Immature natural killer cell (primary cell): Measurements from ENCODE around the gene OTOF. TPM values are rescaled to one million over a fixed set of nuclear protein-coding genes. Genes with fewer than 3 reads are reported as not detected.

Experiments
- DNase-seq, 3 donors: peaks; one replicate each; pipeline ENCODE4 v3.0.0; 2022; ENCODE audit warnings: mixed read lengths in 1 of 3
- H3K27ac Mint-ChIP-seq, 6 donors: one replicate each; pipeline ENCODE4 v1.8.0; 2020; ENCODE audit warnings: mixed read lengths in 6 of 6, mild to moderate bottlenecking in 5 of 6, inconsistent platforms in 4 of 6, moderate library complexity in 3 of 6
- H3K27me3 Mint-ChIP-seq, 3 donors: one replicate each; pipeline ENCODE4 v1.8.0; 2020 to 2021; ENCODE audit warnings: low read depth in 3 of 3, mild to moderate bottlenecking in 3 of 3, mixed read lengths in 3 of 3, moderate library complexity in 3 of 3, inconsistent platforms in 1 of 3
- H3K36me3 Mint-ChIP-seq, 3 donors: one replicate each; pipeline ENCODE4 v1.8.0; 2020; ENCODE audit warnings: mixed read lengths in 3 of 3, inconsistent platforms in 2 of 3, mild to moderate bottlenecking in 2 of 3
- H3K4me1 Mint-ChIP-seq, 2 donors: one replicate each; pipeline ENCODE4 v1.8.0; 2020; ENCODE audit warnings: inconsistent platforms in 2 of 2, mild to moderate bottlenecking in 2 of 2, mixed read lengths in 2 of 2, moderate library complexity in 1 of 2
- H3K4me3 Mint-ChIP-seq, 5 donors: one replicate each; pipeline ENCODE4 v1.8.0; 2020; ENCODE audit warnings: mild to moderate bottlenecking in 5 of 5, mixed read lengths in 5 of 5, inconsistent platforms in 3 of 5, moderate library complexity in 3 of 5
- H3K9me3 Mint-ChIP-seq, 6 donors: one replicate each; pipeline ENCODE4 v1.8.0; 2020; ENCODE audit warnings: mild to moderate bottlenecking in 6 of 6, mixed read lengths in 6 of 6, inconsistent platforms in 4 of 6, moderate library complexity in 3 of 6
- polyA plus RNA-seq, 3 donors: library from polyadenylated mRNA; unstranded; fragments of 300-500 nt; fragmentation: Illumina TruSeq; gene quantifications; one replicate each; pipeline ENCODE4 v1.2.3, GENCODE V29; 2021

Gene OTOF
- polyA plus RNA-seq, 3 donors from 2014 or later: 0.34 to 1.3 TPM; not detected in 1

DNA sequence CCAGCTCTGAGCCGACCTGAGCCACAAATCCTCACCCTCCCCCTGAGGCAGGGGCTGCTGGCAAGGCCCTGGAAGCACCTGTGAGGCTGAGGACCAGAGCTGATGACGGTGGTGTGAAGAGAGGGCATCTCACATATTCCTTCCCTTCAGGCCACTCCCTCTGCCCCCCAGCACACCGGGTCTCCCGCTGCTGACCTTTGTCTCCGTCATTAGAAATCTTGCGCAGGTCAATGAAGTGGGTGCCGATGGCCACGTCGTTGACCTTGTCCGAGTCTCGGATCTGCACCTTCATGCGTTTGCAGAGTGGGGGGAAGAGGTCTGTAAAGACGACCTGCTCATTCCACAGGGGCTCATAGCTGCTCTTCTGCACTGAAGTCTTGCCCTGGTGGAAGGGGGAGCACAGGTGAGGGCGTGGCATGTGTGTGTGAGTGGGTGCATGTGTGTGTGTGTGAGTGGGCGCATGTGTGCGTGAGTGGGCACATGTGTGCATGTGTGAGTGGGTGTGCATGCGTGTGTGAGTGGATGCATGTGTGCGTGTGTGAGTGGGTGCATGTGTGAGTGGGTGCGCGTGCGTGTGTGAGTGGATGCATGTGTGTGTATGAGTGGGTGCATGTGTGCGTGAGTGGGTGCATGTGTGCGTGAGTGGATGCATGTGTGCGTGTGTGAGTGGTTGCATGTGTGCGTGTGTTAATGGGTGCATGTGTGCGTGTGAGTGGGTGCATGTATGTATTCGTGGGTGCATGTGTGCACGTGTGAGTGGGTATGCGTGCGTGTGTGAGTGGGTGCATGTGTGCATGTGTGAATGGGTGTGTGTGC is 4.5 kb upstream of the OTOF start:
- Mint-ChIP-seq H3K27me3 (peaks cover 3 to 4% (median 4%) of the 10 kb centered on the region in 3 donors), H3K4me3 (no peak overlapping the region), H3K4me1 (peaks cover 5% of the 10 kb centered on the region in 2 donors), H3K9me3 (no peaks in the 10 kb centered on the region), H3K36me3 (no peaks in the 10 kb centered on the region), H3K27ac (no peak overlapping the region)
- no peak for DNase-seq

DNA sequence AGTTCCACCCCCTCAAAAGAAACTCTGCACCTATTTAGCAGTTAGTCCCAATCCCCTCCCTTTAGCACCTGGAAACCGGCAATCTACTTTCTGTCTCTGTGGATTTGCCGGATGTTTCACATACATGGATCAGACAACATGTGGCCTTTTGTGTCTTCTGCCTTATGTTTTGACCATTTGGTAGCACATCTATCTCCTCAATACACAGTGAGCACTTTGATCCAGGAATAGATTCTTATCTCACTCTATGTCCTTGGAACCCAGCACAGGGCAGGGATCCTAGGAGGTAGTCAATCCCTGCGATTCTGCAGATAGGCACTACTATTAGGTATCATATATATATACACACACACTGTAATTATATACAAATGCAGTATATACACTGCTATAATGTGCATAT is 3.8 kb upstream of the OTOF start:
- peaks cover 3 to 5% (median 4%) of the 10 kb centered on the region in 3 donors for H3K27me3 Mint-ChIP-seq
- DNase-seq: no peak
- no peaks in the 10 kb centered on the region for H3K36me3 Mint-ChIP-seq
- no peaks in the 10 kb centered on the region for H3K9me3 Mint-ChIP-seq
- no peak overlapping the region for H3K27ac Mint-ChIP-seq
- H3K4me3 Mint-ChIP-seq: no peak overlapping the region
- peaks cover 5% of the 10 kb centered on the region in 2 donors for H3K4me1 Mint-ChIP-seq

- Mint-ChIP-seq H3K4me3 (no peak overlapping the region), H3K9me3 (no peaks in the 10 kb centered on the region), H3K36me3 (no peaks in the 10 kb centered on the region), H3K4me1 (peaks cover 5% of the 10 kb centered on the region in 2 donors), H3K27me3 (peaks cover 0 to 4% (median 3%) of the 10 kb centered on the region in 3 donors), H3K27ac (no peak overlapping the region)
- DNase-seq: no peak
Measured at GRCh38 chr2:26480566-26481423, 2.9 kb upstream of the OTOF start.

DNA sequence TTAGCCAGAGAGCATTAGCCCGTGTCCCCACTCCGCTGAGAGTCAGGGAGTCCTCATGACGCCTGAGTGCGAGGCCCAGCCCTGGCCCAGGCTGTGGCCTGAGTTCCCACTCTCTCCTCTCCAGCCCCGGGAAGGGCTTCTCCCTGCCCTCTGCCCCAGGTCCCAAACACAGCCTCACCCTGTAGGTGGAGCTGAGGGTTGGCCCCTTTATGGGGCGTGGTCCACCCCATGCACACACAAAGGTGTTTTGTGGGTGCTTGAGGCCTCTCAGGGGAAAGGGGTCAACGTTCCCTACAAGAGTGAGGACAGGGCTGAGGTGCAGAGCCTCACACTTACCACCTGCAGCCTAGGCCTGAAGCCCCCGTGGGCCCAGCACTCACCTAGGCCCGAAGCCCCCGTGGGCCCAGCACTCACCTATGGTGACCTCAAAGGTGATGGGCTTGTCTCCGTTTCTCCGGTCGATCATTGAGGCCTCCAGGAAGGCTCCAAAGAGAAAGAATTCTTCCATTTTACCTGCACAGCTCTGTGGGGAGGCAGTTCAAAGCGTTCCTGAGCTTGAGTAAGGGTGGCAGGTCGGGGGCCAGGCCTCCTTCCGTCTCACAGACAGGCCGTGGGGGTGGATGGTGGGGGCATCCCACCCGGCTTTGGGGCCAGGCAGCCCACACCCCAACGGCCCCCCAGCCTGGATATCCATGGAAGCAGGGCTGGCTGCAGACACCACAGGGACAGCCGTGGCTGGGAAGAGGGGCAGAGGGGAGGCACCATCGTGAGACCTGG is 2.1 kb upstream of the OTOF start:
- DNase-seq: no peak
- Mint-ChIP-seq H3K36me3 (no peaks in the 10 kb centered on the region), H3K4me1 (peaks cover 5% of the 10 kb centered on the region in 2 donors), H3K27ac (no peak overlapping the region), H3K27me3 (peaks cover 0 to 3% (median under 1%) of the 10 kb centered on the region in 3 donors), H3K9me3 (no peaks in the 10 kb centered on the region), H3K4me3 (no peak overlapping the region)

DNA sequence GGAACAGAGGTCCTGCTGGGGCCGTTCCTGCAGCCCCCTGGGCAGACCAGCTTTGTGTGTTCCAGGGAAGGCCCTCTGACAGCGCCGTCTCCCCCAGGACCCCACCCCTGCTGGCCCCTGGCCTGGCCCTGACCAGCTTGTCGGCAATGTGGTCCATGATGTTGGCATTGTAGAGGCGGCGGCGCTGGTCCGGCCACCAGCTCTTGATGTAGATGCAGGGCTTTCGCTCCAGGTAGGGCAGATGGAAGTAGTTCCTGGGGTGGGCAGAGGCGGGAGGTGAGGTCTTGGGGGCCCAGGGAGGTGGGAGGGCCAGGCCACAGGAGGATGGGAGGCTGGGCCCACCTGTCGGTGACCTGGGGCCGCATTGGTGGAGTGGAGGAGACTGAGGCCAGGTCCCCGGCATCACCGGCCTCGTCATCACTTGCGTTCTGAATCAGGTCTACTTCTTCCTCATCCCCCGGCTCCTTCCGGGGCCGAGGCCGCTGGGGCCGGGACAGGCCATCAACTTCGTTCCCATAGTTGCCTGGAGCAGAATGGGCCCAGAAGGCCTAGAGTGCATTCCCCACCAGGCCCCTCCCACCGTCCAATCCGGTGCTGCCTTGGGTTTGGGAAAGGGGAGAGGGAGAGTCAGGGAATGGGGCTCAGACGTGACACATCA is 1.3 kb upstream of the OTOF start:
- H3K36me3 Mint-ChIP-seq: no peaks in the 10 kb centered on the region
- H3K27me3 Mint-ChIP-seq: peaks cover 0 to 3% (median 0%) of the 10 kb centered on the region in 3 donors
- no peak overlapping the region for H3K4me3 Mint-ChIP-seq
- H3K27ac Mint-ChIP-seq: no peak overlapping the region
- peaks cover 5% of the 10 kb centered on the region in 2 donors for H3K4me1 Mint-ChIP-seq
- H3K9me3 Mint-ChIP-seq: no peaks in the 10 kb centered on the region
- no peak for DNase-seq

DNA sequence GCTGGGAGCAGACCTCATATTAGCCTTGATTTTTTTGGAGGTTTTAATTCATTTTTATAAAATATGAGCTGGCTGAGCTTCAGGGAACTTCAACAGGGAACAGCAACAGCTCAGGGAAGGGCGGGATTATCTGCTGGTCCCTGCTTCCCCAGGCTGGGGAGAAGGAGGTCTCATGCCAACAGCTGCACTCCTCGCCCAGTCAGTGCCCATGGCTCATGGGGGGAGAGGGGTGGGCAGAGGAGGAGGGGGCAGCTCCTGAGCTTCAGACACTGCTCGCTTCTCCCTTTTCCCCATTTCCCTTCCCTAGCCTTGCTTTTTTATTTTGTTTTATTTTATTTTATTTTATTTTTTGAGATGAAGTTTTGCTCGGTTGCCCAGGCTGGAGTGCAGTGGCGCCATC is 442 bp upstream of the OTOF start:
- Mint-ChIP-seq H3K4me1 (peaks cover 5% of the 10 kb centered on the region in 2 donors), H3K36me3 (no peaks in the 10 kb centered on the region), H3K27ac (no peak overlapping the region), H3K9me3 (no peaks in the 10 kb centered on the region), H3K4me3 (no peak overlapping the region), H3K27me3 (peaks cover 0 to 3% (median 0%) of the 10 kb centered on the region in 3 donors)
- DNase-seq: no peak

GRCh38 chr2:26477126-26477910 is 606 bp downstream of the OTOF start:
- peaks cover 5% of the 10 kb centered on the region in 2 donors for H3K4me1 Mint-ChIP-seq
- peak overlapping the region; percentile 10 to 81 (median 55) for H3K4me3 Mint-ChIP-seq
- H3K9me3 Mint-ChIP-seq: no peaks in the 10 kb centered on the region
- H3K27me3 Mint-ChIP-seq: peaks cover 0 to 3% (median 0%) of the 10 kb centered on the region in 3 donors
- peak overlapping the region in 3 of 6 donors; percentile 72 to 81 (median 77) for H3K27ac Mint-ChIP-seq
- no peak for DNase-seq
- H3K36me3 Mint-ChIP-seq: no peaks in the 10 kb centered on the region

GRCh38 chr2:26475832-26476501 is 2.0 kb downstream of the OTOF start:
- H3K27me3 Mint-ChIP-seq: peaks cover 0 to 3% (median 0%) of the 10 kb centered on the region in 3 donors
- H3K27ac Mint-ChIP-seq: no peak overlapping the region
- H3K36me3 Mint-ChIP-seq: no peaks in the 10 kb centered on the region
- H3K9me3 Mint-ChIP-seq: no peaks in the 10 kb centered on the region
- DNase-seq: no peak
- no peak overlapping the region for H3K4me3 Mint-ChIP-seq
- H3K4me1 Mint-ChIP-seq: peaks cover 5% of the 10 kb centered on the region in 2 donors

GRCh38 chr2:26475037-26475436 is 2.9 kb downstream of the OTOF start:
- DNase-seq: no peak
- Mint-ChIP-seq H3K4me1 (peaks cover 5% of the 10 kb centered on the region in 2 donors), H3K27me3 (peaks cover 0 to 3% (median 0%) of the 10 kb centered on the region in 3 donors), H3K9me3 (peaks cover 0 to 2% (median 0%) of the 10 kb centered on the region in 6 donors), H3K4me3 (no peak overlapping the region), H3K27ac (no peak overlapping the region), H3K36me3 (no peaks in the 10 kb centered on the region)

DNA sequence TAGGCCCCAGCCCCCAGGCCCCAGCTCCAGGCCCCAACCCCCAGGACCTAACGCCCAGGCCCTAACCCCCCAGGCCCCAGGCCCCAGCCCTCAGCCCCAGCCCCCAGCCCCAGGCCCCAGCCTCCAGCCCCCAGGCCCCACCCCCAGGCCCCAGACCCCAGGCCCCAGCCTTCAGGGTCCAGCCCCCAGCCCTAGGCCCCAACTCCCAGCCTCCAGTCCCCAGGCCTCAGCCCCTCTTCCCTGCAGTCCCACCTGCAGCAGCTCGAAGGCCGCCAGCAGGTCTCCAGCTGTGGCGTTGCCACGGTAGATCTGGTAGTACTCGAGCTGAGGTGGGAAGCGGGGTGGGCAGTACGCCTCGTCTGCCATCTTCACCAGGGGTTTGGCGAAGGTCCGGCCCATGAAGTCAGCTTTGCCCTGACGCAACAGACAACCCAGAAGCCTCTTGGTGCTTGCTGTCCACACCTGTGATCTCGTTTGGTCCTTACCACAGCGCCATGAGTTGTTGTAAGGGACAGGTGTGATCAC is 3.6 kb downstream of the OTOF start:
- H3K4me1 Mint-ChIP-seq: peaks cover 5% of the 10 kb centered on the region in 2 donors
- H3K9me3 Mint-ChIP-seq: peaks cover 0 to 10% (median 0%) of the 10 kb centered on the region in 6 donors
- H3K27ac Mint-ChIP-seq: no peak overlapping the region
- no peak for DNase-seq
- no peaks in the 10 kb centered on the region for H3K36me3 Mint-ChIP-seq
- peaks cover 0 to 3% (median 0%) of the 10 kb centered on the region in 3 donors for H3K27me3 Mint-ChIP-seq
- H3K4me3 Mint-ChIP-seq: no peak overlapping the region

DNA sequence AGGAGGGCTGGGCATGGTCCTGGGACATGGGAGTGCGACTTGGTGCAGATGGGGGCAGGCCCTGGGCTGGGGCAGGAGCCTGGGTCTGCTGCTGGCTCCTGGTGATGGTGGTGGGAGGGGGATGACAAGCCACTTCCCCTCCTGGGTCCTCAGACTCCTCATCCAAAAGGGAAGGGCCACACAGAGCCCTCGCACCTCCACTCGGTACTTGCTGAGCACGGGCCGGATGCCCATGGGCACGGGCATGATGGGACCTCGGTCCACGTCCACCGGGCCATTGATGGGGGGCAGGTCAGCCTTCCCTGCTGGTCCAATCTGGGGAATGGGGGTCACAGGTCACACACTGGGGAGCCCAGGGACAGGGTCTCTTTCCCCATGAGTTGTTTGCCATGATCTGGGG is 4.1 kb downstream of the OTOF start:
- no peak overlapping the region for H3K27ac Mint-ChIP-seq
- H3K9me3 Mint-ChIP-seq: peaks cover 0 to 12% (median 0%) of the 10 kb centered on the region in 6 donors
- no peak for DNase-seq
- no peak overlapping the region for H3K4me3 Mint-ChIP-seq
- no peaks in the 10 kb centered on the region for H3K36me3 Mint-ChIP-seq
- H3K27me3 Mint-ChIP-seq: peaks cover 0 to 3% (median 0%) of the 10 kb centered on the region in 3 donors
- H3K4me1 Mint-ChIP-seq: peaks cover 5% of the 10 kb centered on the region in 2 donors
